ENCODE data around the gene IPPK.
"Not testable (repeated sequence)": the region's sequence is repeated elsewhere in the genome, so short reads cannot be mapped to it uniquely, and the experiment has no call there.

IPPK gene

DNA sequence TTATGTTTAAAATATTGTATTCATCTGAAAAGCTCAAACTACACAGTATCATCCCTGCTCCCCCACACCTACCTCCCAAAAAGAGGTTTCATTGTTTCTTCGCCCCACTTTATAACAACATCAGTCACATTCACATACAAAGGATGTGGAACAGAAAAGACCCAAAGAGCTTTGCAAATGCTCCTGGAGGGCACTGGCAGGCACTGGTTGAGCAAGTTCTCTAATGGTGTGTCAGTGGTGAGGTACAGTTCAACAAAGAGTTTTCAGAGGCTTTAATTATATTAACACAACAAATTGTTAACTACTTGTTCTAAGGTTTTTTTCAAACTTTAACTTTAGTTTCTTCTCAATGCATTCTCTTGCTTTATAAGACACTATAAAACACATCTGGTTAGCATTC lies 80.0 kb downstream of the IPPK start:
- no peak for DNase-seq

DNA sequence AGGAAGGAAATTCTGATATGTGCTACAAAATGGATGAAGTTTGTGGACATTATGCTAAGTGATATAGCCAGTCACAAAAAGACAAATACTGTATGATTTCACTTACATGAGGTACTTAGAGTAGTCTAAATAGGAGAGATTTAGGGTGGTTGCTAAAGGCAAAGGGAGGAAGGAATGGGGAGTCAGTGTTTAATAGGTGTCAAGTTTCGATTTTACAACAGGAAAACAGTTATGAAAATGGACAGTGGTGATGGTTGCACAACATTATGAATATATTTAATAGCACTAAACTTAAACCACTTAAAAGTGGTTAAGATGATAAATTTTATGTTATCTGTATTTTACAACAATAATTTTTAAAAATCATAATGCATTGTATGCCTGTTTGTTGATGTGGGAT lies 93.8 kb downstream of the IPPK start:
- no peak for DNase-seq

DNA sequence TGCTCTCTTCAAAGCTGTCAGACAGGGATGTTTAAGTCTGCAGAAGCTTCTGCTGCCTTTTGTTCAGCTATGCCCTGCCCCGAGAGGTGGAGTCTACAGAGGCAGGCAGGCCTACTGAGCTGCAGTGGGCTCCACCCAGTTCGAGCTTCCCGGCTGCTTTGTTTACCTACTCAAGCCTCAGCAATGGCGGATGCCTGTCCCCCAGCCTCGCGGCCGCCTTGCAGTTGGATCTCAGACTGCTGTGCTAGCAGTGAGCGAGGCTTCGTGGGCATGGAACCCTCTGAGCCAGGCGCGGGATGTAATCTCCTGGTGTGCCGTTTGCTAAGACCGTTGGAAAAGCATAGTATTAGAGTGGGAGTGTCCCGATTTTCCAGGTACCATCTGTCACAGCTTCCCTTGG lies 96.3 kb downstream of the IPPK start:
- DNase-seq = not testable (repeated sequence)

DNA sequence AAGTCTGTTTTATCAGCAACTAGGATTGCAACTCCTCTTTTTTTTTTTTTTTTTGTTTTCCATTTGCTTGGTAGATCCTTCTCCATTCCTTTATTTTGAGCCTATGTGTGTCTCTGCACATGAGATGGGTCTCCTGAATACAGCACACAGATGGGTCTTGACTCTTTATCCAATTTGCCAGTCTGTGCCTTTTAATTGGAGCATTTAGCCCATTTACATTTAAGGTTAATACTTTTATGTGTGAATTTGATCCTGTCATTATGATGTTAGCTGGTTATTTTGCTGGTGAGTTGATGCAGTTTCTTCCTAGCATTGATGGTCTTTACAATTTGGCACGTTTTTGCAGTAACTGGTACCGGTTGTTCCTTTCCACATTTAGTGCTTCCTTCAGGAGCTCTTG lies 98.1 kb downstream of the IPPK start:
- DNase-seq = not testable (repeated sequence)

DNA sequence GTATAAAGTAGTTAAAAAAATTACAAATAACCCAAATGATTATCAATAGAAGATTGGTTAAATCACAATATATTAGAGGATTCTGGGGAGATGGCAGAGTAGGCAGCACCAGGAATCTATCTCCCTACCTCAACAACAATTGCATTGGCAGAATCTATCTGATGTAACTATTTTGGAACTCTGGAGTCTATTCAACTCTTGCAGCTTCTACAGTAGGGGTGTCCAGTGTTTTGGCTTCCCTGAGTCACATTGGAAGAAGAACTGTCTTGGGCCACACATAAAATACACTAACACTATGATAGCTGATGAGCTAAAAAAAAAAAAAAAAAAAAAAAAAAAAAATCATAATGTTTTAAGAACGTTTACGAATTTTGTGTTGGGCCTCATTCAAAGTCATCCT lies 104.9 kb downstream of the IPPK start:
- no peak for DNase-seq

DNA sequence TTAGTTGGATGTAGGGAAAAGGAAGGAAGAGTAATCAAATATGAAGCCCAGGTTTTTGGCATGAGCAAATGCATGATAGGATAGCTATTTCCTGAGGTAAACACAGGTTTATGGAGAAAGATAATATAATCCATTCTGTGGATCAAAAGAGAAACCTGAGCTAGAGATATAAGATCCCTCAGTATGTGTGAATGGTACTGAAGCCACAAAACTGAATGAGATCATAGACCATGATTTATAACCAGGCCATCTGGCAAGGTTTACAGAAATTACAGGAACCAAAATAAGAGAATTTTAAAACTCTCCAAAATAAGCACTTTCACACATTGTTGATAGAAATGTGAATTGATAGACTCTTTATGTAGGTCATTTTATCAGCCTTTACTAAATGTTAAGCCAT lies 105.4 kb downstream of the IPPK start:
- no peak for DNase-seq

Measured in stimulated activated CD4-positive, alpha-beta T cell treated with anti-CD3 and anti-CD28 coated beads, Interleukin-2, amount 100 ng/mL, for 48 hours (primary cell).